Measurements from ENCODE around the gene UACA.

The UACA gene

DNA sequence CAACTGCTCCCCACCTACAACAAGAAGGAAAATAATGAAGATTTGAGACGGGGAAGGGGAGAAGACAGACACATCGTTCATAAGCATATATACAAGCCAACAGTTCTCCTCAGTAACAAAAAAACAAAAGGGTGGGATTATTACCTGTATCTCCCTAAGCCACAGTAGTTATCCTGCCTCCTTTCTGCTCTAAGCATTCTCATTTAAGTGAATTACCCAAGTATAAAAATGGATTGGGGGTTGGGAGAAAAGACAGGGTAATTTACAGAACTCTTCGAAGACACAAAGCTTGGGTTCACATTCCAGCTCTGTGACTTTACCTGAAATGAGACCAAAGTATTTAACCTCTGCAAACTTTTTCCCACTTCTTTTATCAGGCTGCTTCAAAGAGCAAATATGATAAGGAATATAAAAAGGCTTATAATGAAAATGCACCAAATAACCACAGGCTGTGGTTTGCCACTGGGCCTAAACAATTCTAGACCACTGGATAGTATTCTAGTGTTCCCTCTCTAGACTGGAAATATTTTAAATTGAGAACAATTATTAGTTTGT is 64.4 kb downstream of the UACA start:
- DNase-seq (ENCODE audit: extremely low spot score) = no peak
- ChIA-PET CTCF (interaction anchor here (0.6 kb wide), 1 partner anchor 578 kb away, joined by 4 read pairs; no protein-coding TSS in a partner anchor), POLR2A (no interaction called here)
- TF ChIP-seq ZNF384 (IDR thresholded peaks at IDR 0.05) (no peak), L3MBTL2 (conservative IDR thresholded peaks at IDR 0.05) (no peak), LEF1 (IDR thresholded peaks at IDR 0.05; ENCODE audit: borderline replicate concordance) (no peak)
- TF ChIP-seq, protein P1, sequence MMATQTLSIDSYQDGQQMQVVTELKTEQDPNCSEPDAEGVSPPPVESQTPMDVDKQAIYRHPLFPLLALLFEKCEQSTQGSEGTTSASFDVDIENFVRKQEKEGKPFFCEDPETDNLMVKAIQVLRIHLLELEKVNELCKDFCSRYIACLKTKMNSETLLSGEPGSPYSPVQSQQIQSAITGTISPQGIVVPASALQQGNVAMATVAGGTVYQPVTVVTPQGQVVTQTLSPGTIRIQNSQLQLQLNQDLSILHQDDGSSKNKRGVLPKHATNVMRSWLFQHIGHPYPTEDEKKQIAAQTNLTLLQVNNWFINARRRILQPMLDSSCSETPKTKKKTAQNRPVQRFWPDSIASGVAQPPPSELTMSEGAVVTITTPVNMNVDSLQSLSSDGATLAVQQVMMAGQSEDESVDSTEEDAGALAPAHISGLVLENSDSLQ (IDR thresholded peaks at IDR 0.05) = no peak

DNA sequence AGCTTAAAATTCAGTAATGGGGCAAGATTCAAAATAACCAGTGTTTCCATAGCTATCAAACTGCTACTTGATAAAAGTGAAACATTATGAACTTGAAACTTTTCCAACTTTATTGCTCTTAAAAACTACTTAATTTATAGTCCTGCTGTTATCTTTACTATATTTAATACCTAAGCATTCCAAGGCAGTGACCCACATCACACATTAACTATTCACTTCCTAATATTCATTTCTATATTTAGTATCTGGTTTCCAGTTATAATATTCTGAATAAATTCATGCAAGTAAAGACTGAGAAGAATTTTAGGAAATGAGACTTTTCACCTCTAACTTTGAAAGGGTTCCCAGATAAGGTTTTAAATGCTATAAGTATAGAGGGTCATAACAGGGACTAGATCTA is 64.9 kb downstream of the UACA start:
- CTCF ChIA-PET = no interaction called here
- TF ChIP-seq, protein P1 (IDR thresholded peaks at IDR 0.05) = no peak
- TF ChIP-seq LEF1 (IDR thresholded peaks at IDR 0.05; ENCODE audit: borderline replicate concordance) (no peak), ARNT (IDR thresholded peaks at IDR 0.05) (no peak), CTBP1 (IDR thresholded peaks at IDR 0.05; ENCODE audit: borderline replicate concordance) (no peak)
- DNase-seq (ENCODE audit: extremely low spot score) = no peak
- POLR2A ChIA-PET = no interaction called here

DNA sequence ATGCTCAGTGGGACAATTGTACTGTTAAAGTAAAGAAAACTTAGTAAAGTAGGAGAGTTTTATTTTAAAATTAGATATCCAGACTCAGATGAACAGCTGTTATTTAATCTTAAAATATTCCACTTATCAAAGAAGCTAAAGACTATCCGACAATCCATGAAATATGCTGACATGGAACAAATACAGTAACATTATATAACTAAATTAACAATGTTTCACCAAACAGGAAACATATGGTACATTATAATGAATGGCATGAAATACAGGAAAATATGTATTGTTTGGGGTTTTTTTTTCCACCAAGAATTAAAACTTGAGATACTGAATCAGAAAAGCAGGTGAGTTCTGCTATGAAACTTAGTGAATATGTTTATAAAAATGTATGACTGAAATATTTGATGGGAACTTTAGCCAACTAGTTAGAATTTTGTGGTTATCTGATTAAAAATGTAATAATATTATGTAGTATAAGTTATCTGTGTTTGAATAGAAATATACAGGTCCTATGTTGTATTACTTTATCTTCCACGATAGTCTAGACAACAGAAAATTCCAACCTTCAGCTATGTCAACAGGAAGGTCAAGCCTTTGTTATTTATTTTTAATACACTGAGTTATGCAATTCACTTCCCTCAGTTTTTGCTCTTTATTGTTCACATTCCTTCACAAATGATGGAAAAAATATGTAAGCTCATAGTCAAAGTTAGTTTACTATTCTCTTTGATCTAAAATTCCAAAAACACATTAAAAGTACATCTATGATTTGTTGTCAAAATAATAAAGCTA is 72.7 kb downstream of the UACA start:
- TF ChIP-seq ZNF384 (IDR thresholded peaks at IDR 0.05) (no peak), BHLHE40 (IDR thresholded peaks at IDR 0.05; ENCODE audit: borderline replicate concordance) (no peak)
- POLR2A ChIA-PET = no interaction called here
- no peak for DNase-seq (ENCODE audit: extremely low spot score)
- CTCF ChIA-PET = interaction anchor here (1.3 kb wide), 1 partner anchor 32 kb away, joined by 3 read pairs; no protein-coding TSS in a partner anchor

DNA sequence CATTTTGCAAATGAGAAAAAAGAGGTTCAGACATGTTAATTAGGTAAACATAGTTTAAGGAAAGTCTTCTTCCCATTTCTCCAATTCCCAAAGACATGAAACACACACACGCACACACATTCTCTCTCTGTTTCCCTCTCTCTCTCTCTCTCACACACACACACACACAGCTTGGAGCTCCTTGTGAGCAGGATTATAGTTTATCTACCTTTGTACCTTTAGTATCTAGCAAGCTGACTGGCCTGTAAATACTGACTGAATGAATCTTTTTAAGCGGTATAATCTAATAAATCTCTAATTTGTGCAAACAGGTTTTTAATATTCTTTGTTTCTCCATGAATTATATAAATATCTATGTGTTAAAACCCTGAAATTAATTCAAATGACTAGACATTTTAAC is 73.3 kb downstream of the UACA start:
- TF ChIP-seq ELF4 (IDR thresholded peaks at IDR 0.05) (no peak), NFRKB (IDR thresholded peaks at IDR 0.05) (no peak), ZNF384 (IDR thresholded peaks at IDR 0.05) (no peak), FOXK2 (IDR thresholded peaks at IDR 0.05) (no peak), FOXA1 (IDR thresholded peaks at IDR 0.05) (no peak), L3MBTL2 (conservative IDR thresholded peaks at IDR 0.05) (no peak), LEF1 (IDR thresholded peaks at IDR 0.05; ENCODE audit: borderline replicate concordance) (no peak), HDGF (IDR thresholded peaks at IDR 0.05; ENCODE audit: borderline replicate concordance) (no peak), CTBP1 (IDR thresholded peaks at IDR 0.05; ENCODE audit: borderline replicate concordance) (no peak), TARDBP (IDR thresholded peaks at IDR 0.05) (no peak), FOXM1 (IDR thresholded peaks at IDR 0.05; ENCODE audit: borderline replicate concordance) (no peak)
- TF ChIP-seq, protein P1 (IDR thresholded peaks at IDR 0.05) = no peak
- DNase-seq (ENCODE audit: extremely low spot score) = no peak
- ChIA-PET POLR2A (no interaction called here), CTCF (no interaction called here)

DNA sequence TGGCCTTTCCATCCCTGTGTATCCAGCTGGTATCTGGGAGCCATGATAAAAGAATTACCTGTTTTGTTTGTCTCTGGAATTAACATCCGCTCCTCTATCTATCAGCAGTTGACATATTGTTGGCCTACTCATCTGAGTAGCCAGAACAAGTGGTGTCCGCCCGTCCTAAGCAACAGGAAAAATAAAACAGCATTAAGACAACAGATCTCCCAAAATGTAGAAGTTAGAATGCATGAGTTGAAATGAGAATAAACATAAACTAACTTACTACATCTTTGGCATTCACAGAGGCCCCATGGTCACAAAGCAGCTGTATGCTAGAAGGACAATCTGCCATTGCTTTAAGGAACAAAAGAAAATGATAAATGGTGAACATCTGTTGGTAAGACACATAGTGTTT is 75.9 kb downstream of the UACA start:
- DNase-seq (ENCODE audit: extremely low spot score) = no peak
- CTCF ChIA-PET = no interaction called here

DNA sequence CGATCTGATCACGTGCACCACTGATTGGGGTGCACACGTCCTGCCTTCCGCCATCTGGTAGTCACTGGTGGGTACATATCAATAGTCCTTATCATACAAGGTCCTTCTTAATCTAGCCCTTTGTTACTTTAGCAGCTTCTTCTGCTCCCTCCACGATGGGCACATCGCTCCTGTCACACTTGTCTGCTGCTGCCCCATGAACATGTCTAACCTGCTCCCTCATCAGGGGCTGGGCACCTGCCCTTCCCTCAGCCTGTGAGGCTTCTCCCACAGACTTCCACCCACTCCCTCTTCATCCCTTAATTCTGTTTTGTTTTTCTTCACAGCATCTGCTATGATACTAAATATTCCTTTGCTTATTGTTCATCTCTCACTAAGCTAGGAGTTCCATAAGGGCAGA is 82.5 kb downstream of the UACA start:
- TF ChIP-seq TARDBP (IDR thresholded peaks at IDR 0.05) (no peak), LEF1 (IDR thresholded peaks at IDR 0.05; ENCODE audit: borderline replicate concordance) (no peak), SP1 (IDR thresholded peaks at IDR 0.05) (no peak), BHLHE40 (IDR thresholded peaks at IDR 0.05; ENCODE audit: borderline replicate concordance) (no peak), HDGF (IDR thresholded peaks at IDR 0.05; ENCODE audit: borderline replicate concordance) (no peak), ELF4 (IDR thresholded peaks at IDR 0.05) (no peak), FOXM1 (IDR thresholded peaks at IDR 0.05; ENCODE audit: borderline replicate concordance) (no peak), CTBP1 (IDR thresholded peaks at IDR 0.05; ENCODE audit: borderline replicate concordance) (no peak), SUZ12 (IDR thresholded peaks at IDR 0.05) (no peak), L3MBTL2 (conservative IDR thresholded peaks at IDR 0.05) (no peak), FOXA1 (IDR thresholded peaks at IDR 0.05) (no peak), ARNT (IDR thresholded peaks at IDR 0.05) (no peak), ZNF384 (IDR thresholded peaks at IDR 0.05) (no peak), FOXK2 (IDR thresholded peaks at IDR 0.05) (no peak)
- TF ChIP-seq, protein P1 (IDR thresholded peaks at IDR 0.05) = no peak
- ChIA-PET CTCF (interaction anchor here (0.8 to 3.8 kb wide), 5 partner anchors 42 to 194 kb away, joined by 3 to 23 read pairs (median 7); no protein-coding TSS in a partner anchor), POLR2A (no interaction called here)
- no peak for DNase-seq (ENCODE audit: extremely low spot score)

More for the DNA sequence above, 75.9 kb downstream of the UACA start:
- TF ChIP-seq FOXM1 (IDR thresholded peaks at IDR 0.05; ENCODE audit: borderline replicate concordance) = no peak
- no peak for TF ChIP-seq ARNT (IDR thresholded peaks at IDR 0.05)
- TF ChIP-seq HDGF (IDR thresholded peaks at IDR 0.05; ENCODE audit: borderline replicate concordance) = no peak
- no peak for TF ChIP-seq BHLHE40 (IDR thresholded peaks at IDR 0.05; ENCODE audit: borderline replicate concordance)
- POLR2A ChIA-PET = no interaction called here

All from HEK293T (cell line).